NCI-H510A (cell line): ENCODE data around the gene ARID3B.

Source experiments
- DNase-seq: peaks from one replicate; lab custom pipeline; 2025; lab: John Stamatoyannopoulos, UW

The ARID3B gene

GRCh38 chr15:74643665-74644204 lies 102.7 kb downstream of the ARID3B start:
- no peak for DNase-seq

- DNase-seq = no peak
These were observed 105.5 kb downstream of the ARID3B start for GRCh38 chr15:74646480-74646879.
